Stomach (tissue), 4 donors: ENCODE data around the gene TTC8.

Experiments used
- CTCF ChIP-seq, 7 experiments: fragments of 450-650 bp in 4 of 7; fragments of 200-600 bp in 3 of 7; sonication (generic) in 3 of 7; IDR thresholded peaks; one replicate each; pipeline ENCODE4 v1.5.1; 2016 to 2019; ENCODE audit warnings: antibody characterized with exemption in 7 of 7, control low read depth in 2 of 7, mild to moderate bottlenecking in 1 of 7
- POLR2AphosphoS5 ChIP-seq, 3 donors: sonication (generic); formaldehyde crosslinking; IDR thresholded peaks; one replicate each; pipeline ENCODE4 v1.6.1; 2016; ENCODE audit warnings: antibody characterized with exemption in 3 of 3

GRCh38 chr14:88919502-88919901 is 95.1 kb downstream of the TTC8 start:
- TF ChIP-seq CTCF (IDR thresholded peaks at IDR 0.05) (no peak), POLR2AphosphoS5 (IDR thresholded peaks at IDR 0.05) (no peak)
